K562 (cell line): ENCODE data around the gene JAM2. TPM values are rescaled to one million over a fixed set of nuclear protein-coding genes. Genes with fewer than 3 reads are reported as not detected.

Experiments used
- ATAC-seq: fragments of 200-7000 bp; cut with Tn5 transposase; 3 replicates; pipeline ENCODE4 v1.9.1; 2020; ENCODE audit warnings: moderate library complexity
- BruUV-seq: library from RNA; stranded (reverse); fragments of 400-500 nt; replicated peaks from 2 replicates; lab custom pipeline; 2021; lab: Mats Ljungman, UMichigan
- CTCF ChIA-PET: fragments of 300-600 bp; formaldehyde crosslinking; extraction: SDS; loops from one replicate; lab custom pipeline; 2021; ENCODE audit warnings: low intra/inter-chr PET ratio; lab: Yijun Ruan, JAX
- POLR2A ChIA-PET: fragments of 300-600, 350-650 bp; sonication (Branson Sonifier 250); formaldehyde crosslinking; extraction: SDS; loops from one replicate; lab custom pipeline; 2021; ENCODE audit warnings: antibody characterized with exemption, inconsistent platforms; lab: Yijun Ruan, JAX
- DNase-seq, 4 experiments: peaks; one replicate each; pipeline versions ENCODE4 v3.0.0 to v3.0.0-alpha.2; 2011 to 2018; ENCODE audit warnings: low spot score in 3 of 4, mixed read lengths in 3 of 4; ENCODE audit errors: extremely low read depth in 1 of 4
- FAIRE-seq: peaks from 2 replicates; lab custom pipeline; 2011; peaks lifted over from hg19 to GRCh38; lab: Jason Lieb, UNC
- H2AFZ ChIP-seq: 2 replicates; pipeline ENCODE4 v1.6.0; 2011; ENCODE audit warnings: low read depth, low read length, control low read depth, inconsistent platforms
- H3K27ac ChIP-seq: fragments of 200-600 bp; 3 replicates; pipeline ENCODE4 v1.8.0; 2011; ENCODE audit warnings: low read depth, mild to moderate bottlenecking, control low read depth, inconsistent platforms, low read length, moderate library complexity, mixed read lengths; ENCODE audit errors: extremely low read depth
- H3K27me3 ChIP-seq, 2 experiments: fragments of 300-600 bp in 1 of 2; 2 replicates in 1 of 2; 3 replicates in 1 of 2; pipeline versions ENCODE4 v1.6.0 to v1.8.0; 2011; ENCODE audit warnings: inconsistent platforms in 2 of 2, low read length in 2 of 2, mild to moderate bottlenecking in 1 of 2, mixed read lengths in 1 of 2, moderate library complexity in 1 of 2; ENCODE audit not compliant: control insufficient read depth in 2 of 2, insufficient read depth in 2 of 2
- H3K36me3 ChIP-seq: fragments of 300-600 bp; 3 replicates; pipeline ENCODE4 v1.8.0; 2011; ENCODE audit warnings: mild to moderate bottlenecking, low read length, inconsistent platforms; ENCODE audit not compliant: control insufficient read depth, insufficient read depth
- H3K4me1 ChIP-seq, 2 experiments: fragments of 200-600 bp in 1 of 2; replicated peaks in 1 of 2; 2 replicates in 1 of 2; 3 replicates in 1 of 2; pipeline versions ENCODE4 v1.5.1 to v1.8.0; 2011; ENCODE audit warnings: inconsistent platforms in 2 of 2, low read length in 2 of 2, mild to moderate bottlenecking in 1 of 2, mixed read lengths in 1 of 2, moderate library complexity in 1 of 2; ENCODE audit not compliant: control insufficient read depth in 2 of 2, insufficient read depth in 2 of 2
- H3K4me2 ChIP-seq: 2 replicates; pipeline ENCODE4 v1.6.1; 2011; ENCODE audit warnings: low read length, control low read depth, inconsistent platforms, mixed read lengths; ENCODE audit not compliant: insufficient read depth
- H3K4me3 ChIP-seq: fragments of 200-600 bp; sonication (generic), shearing (Covaris generic); 2 replicates; pipeline ENCODE4 v1.5.1; 2016; ENCODE audit warnings: control low read depth, inconsistent platforms
- H3K79me2 ChIP-seq: fragments of 200-600 bp; 3 replicates; pipeline ENCODE4 v1.8.0; 2011; ENCODE audit warnings: low read length, inconsistent platforms; ENCODE audit not compliant: control insufficient read depth, insufficient read depth
- H3K9ac ChIP-seq, 2 experiments: 2 replicates each; pipeline versions ENCODE4 v1.6.0 to v1.6.1; 2011; ENCODE audit warnings: low read depth in 2 of 2, low read length in 2 of 2, control low read depth in 1 of 2, inconsistent platforms in 1 of 2, mild to moderate bottlenecking in 1 of 2, mixed read lengths in 1 of 2; ENCODE audit not compliant: insufficient read depth in 1 of 2
- H3K9me1 ChIP-seq: one replicate; pipeline ENCODE4 v1.6.0; 2011; ENCODE audit warnings: inconsistent platforms, mild to moderate bottlenecking, low read length, moderate library complexity; ENCODE audit not compliant: control insufficient read depth, insufficient read depth
- H3K9me3 ChIP-seq: replicated peaks from 2 replicates; pipeline ENCODE4 v1.5.1; 2011; ENCODE audit warnings: low read depth, low read length, inconsistent platforms; ENCODE audit not compliant: control insufficient read depth, insufficient read depth
- H4K20me1 ChIP-seq: replicated peaks from 2 replicates; pipeline ENCODE4 v1.6.1; 2011; ENCODE audit warnings: low read length, inconsistent platforms, mixed read lengths; ENCODE audit not compliant: control insufficient read depth, insufficient read depth
- ETV1 ChIP-seq: fragments of 450-650 bp; conservative IDR thresholded peaks from 2 replicates; pipeline ENCODE4 v1.6.1; 2016; ENCODE audit warnings: missing genetic modification characterization, control low read depth, low read depth, missing compliant biosample characterization
- FOXJ3 ChIP-seq: sonication (generic); formaldehyde crosslinking; IDR thresholded peaks from 2 replicates; pipeline ENCODE4 v1.4.0; 2020; ENCODE audit warnings: mild to moderate bottlenecking, missing genetic modification reagents
- GABPA ChIP-seq: fragments of 200-800 bp; sonication (Bioruptor generic); conservative IDR thresholded peaks from 2 replicates; pipeline ENCODE4 v1.6.1; 2016; ENCODE audit warnings: low read depth, missing genetic modification characterization, missing compliant biosample characterization
- HDAC1 ChIP-seq, 2 experiments: fragments of 450-650 bp; IDR thresholded peaks; 2 replicates each; pipeline ENCODE4 v1.6.1; 2016 to 2017; ENCODE audit warnings: inconsistent platforms in 1 of 2, mild to moderate bottlenecking in 1 of 2, moderate library complexity in 1 of 2
- HDGF ChIP-seq: fragments of 450-650 bp; IDR thresholded peaks from 2 replicates; pipeline ENCODE4 v1.6.1; 2016
- LARP7 ChIP-seq: fragments of 450-650 bp; IDR thresholded peaks from 2 replicates; pipeline ENCODE4 v1.6.1; 2016
- MYBL2 ChIP-seq, 2 experiments: fragments of 450-650 bp in 1 of 2; sonication (generic) in 1 of 2; formaldehyde crosslinking in 1 of 2; IDR thresholded peaks; 2 replicates each; pipeline versions ENCODE4 v1.6.1 to v1.8.1; 2017 to 2022; ENCODE audit warnings: borderline replicate concordance in 1 of 2, inconsistent platforms in 1 of 2, low read depth in 1 of 2, mild to moderate bottlenecking in 1 of 2, missing genetic modification reagents in 1 of 2, moderate library complexity in 1 of 2
- NFYB ChIP-seq: IDR thresholded peaks from 2 replicates; pipeline ENCODE4 v1.6.1; 2011; ENCODE audit warnings: mild to moderate bottlenecking, moderate library complexity; ENCODE audit not compliant: insufficient read length; ENCODE audit errors: extremely low read depth
- NR2C1 ChIP-seq, 2 experiments: fragments of 450-650 bp; IDR thresholded peaks; 2 replicates each; pipeline ENCODE4 v1.6.1; 2017; ENCODE audit warnings: mild to moderate bottlenecking in 2 of 2, antibody characterized with exemption in 1 of 2, inconsistent platforms in 1 of 2, missing compliant biosample characterization in 1 of 2, missing genetic modification characterization in 1 of 2
- SMARCA4 ChIP-seq: fragments of 450-650 bp; IDR thresholded peaks from 2 replicates; pipeline ENCODE4 v1.6.1; 2016
- SMARCC2 ChIP-seq: fragments of 450-650 bp; IDR thresholded peaks from 2 replicates; pipeline ENCODE4 v1.6.1; 2017; ENCODE audit warnings: antibody characterized with exemption, moderate library complexity, mild to moderate bottlenecking, low read depth
- TAF15 ChIP-seq: fragments of 200-400 bp; formaldehyde crosslinking; IDR thresholded peaks from 2 replicates; pipeline ENCODE4 v1.6.1; 2017; ENCODE audit warnings: mild to moderate bottlenecking, low read depth, low read length, moderate library complexity
- TBL1XR1 ChIP-seq, 2 experiments: IDR thresholded peaks; 2 replicates each; pipeline ENCODE4 v1.6.1; 2012; ENCODE audit warnings: improper control_type of control experiment in 2 of 2, low read length in 2 of 2, mild to moderate bottlenecking in 1 of 2
- WGBS: fragments of 100-300 bp; shearing (Covaris generic); methylation state at CpG from one replicate; pipeline ENCODE4 v1.1.6; 2016; ENCODE audit warnings: low coverage, mixed read lengths; ENCODE audit not compliant: insufficient coverage; ENCODE audit errors: missing lambda C conversion rate; 5-methylcytosine and 5-hydroxymethylcytosine counted together
- in situ Hi-C: fragments of 300-500 bp; cut with MboI; formaldehyde crosslinking; loops from 4 replicates; pipeline ENCODE4 v1.15.0; 2018; ENCODE audit warnings: inconsistent platforms, mixed read lengths
- intact Hi-C: fragments of 100-400 bp; cut with micrococcal nuclease; formaldehyde crosslinking; loops from 2 replicates; pipeline ENCODE4 v1.14.2; 2022
- polyA plus RNA-seq, 8 experiments: library from polyadenylated mRNA; depleted of rRNA in 4 of 8; stranded (reverse) in 5 of 8; unstranded in 3 of 8; fragments of >200 nt; fragmentation: Nextera tagmentation in 2 of 8; fragmentation: Illumina TruSeq in 1 of 8; extraction: Ambion mirVana in 2 of 8; extraction: Trizol in 1 of 8; gene quantifications; 2 replicates each; pipeline versions ENCODE4 v1.2.1 to v1.2.3, GENCODE V29; 2011 to 2014; ENCODE audit warnings: inconsistent platforms in 1 of 8, missing spikeins in 1 of 8
- total RNA-seq, 7 experiments: library from RNA; depleted of rRNA in 6 of 7; stranded (reverse); fragments of >200 nt in 6 of 7; fragmentation: Illumina TruSeq in 2 of 7; extraction: Trizol in 2 of 7; gene quantifications; 2 replicates each; pipeline versions ENCODE4 v1.2.1 to v1.2.3, GENCODE V29; 2011 to 2021; ENCODE audit warnings: low replicate concordance in 1 of 7
- TF ChIP-seq, protein P1 (sequence below): sonication (generic); formaldehyde crosslinking; IDR thresholded peaks from 2 replicates; pipeline ENCODE4 v1.8.0; 2022; ENCODE audit warnings: mild to moderate bottlenecking, low read depth, missing genetic modification reagents

Gene JAM2
- total and polyA plus RNA-seq, 9 of the 15 experiments (the other 6 are each of a cell fraction or from before 2014, with no cell fraction given) = 0.03 to 0.08 (median 0.07) TPM; not detected in 6

DNA sequence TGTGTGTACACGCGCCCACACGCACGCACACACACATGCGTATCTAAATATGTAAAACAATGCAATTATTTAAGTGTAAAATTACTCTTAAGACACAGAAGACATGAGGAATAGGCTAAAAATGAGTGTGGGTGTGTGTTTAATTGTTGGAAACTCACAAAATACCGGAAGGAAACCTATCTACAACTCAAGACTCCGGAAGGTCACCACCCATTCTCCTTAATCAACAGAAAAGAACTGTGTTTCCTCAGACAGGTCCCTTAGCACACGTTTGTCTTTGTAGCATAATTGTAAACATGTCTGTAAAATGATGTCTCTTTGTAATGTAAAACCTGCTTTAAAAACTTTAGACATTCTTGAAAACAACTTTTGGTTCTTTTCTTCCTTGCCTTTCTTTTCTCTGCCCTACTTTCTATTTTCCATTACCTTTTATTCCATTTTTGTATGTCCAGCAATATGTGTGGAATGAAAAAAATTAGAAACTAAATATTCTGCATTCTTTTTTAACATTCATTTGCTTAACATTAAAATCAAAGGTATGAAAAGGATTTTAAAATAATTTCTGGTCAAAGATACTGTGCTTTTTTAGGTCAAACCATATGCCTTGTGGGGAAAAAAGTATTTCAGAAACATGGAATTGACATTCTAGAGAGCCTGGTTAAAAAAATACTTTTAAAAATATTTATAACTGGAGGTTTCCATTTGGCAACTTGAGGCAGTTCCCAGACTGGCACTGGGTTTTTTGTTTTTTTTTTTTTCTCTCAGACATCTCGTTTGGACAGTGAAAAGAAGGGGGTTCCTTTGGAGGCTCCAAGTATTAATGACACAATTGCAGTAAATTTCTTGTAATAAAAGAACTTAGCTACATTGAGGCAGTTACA, 49.5 kb downstream of the JAM2 start:
- no peak overlapping the region for H3K4me3 ChIP-seq
- TF ChIP-seq SMARCC2 = no peak
- TF ChIP-seq NR2C1 (IDR thresholded peaks at IDR 0.05) = 0 out of 2 replicates have a peak, but pooled peaks have one; percentile 32
- TF ChIP-seq NR2C1 (tag; IDR thresholded peaks at IDR 0.05) = no peak
- TF ChIP-seq GABPA (tag) = peak; percentile 84
- ATAC-seq (peak; percentile 48; the same call in 1 of the 3 replicates), FAIRE-seq (peak; percentile 11), DNase-seq (no peak)
- no peaks in the 10 kb centered on the region for H3K79me2 ChIP-seq
- H3K4me1 ChIP-seq = no peaks in the 10 kb centered on the region
- H3K9me1 ChIP-seq = no peaks in the 10 kb centered on the region
- H3K9ac ChIP-seq = no peak overlapping the region
- H3K9me3 ChIP-seq = no peaks in the 10 kb centered on the region
- in situ Hi-C loops (no loop called here), intact Hi-C loops (no loop called here)
- no peak overlapping the region for H3K4me2 ChIP-seq
- H2AFZ ChIP-seq = peak overlapping the region; percentile 65
- H3K36me3 ChIP-seq = no peaks in the 10 kb centered on the region
- 8% methylated on average over 9 of the region's 9 CpGs for WGBS
- no TSS peak for BruUV-seq
- ChIA-PET POLR2A (no interaction called here), CTCF (no interaction called here)
- no peak overlapping the region for H3K27ac ChIP-seq
- no peaks in the 10 kb centered on the region for H3K27me3 ChIP-seq
- H4K20me1 ChIP-seq = no peaks in the 10 kb centered on the region

DNA sequence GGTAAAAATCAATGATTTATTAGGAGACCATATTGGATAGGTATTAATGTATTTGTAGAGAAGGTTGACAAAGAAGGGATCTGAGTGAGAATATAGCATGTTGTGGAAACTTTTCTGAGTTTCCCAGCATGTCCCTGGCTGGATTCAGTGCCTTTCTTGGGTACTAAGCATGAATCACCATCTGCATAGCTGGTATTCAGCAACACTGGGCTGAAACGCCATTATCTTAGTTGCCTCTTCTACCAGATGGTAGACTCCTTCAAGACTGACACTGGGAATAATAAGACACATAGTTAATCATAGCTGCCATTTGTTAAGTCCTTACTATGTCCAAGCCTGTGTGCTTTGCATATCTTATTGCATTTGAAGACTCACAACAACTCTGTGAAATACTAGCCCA, 50.2 kb downstream of the JAM2 start:
- intact Hi-C loops = no loop called here
- ATAC-seq (no peak), FAIRE-seq (no peak), DNase-seq (no peak)
- no peaks in the 10 kb centered on the region for H3K79me2 ChIP-seq
- H3K9me3 ChIP-seq = no peaks in the 10 kb centered on the region
- H3K9ac ChIP-seq = no peak overlapping the region
- H3K4me3 ChIP-seq = no peak overlapping the region
- 5% methylated on average over 1 of the region's 1 CpG for WGBS
- no peaks in the 10 kb centered on the region for H3K36me3 ChIP-seq
- no peak overlapping the region; the same call in 1 of the 2 replicates for H2AFZ ChIP-seq
- H3K9me1 ChIP-seq = no peaks in the 10 kb centered on the region
- H3K27me3 ChIP-seq = peaks cover 0 to 4% of the 10 kb centered on the region in 2 experiments; a peak in 1 of 5 replicates
- BruUV-seq = no TSS peak
- H4K20me1 ChIP-seq = no peaks in the 10 kb centered on the region
- POLR2A ChIA-PET = no interaction called here
- no peak overlapping the region for H3K4me2 ChIP-seq
- H3K4me1 ChIP-seq = no peaks in the 10 kb centered on the region
- in situ Hi-C loops = no loop called here
- H3K27ac ChIP-seq = no peak overlapping the region
- CTCF ChIA-PET = no interaction called here
- no peak for TF ChIP-seq ETV1 (tag)
- TF ChIP-seq TBL1XR1 (IDR thresholded peaks at IDR 0.05; ENCODE audit: low read length in 2 of 2) = no peak
- TF ChIP-seq NFYB = no peak
- TF ChIP-seq, protein P1, sequence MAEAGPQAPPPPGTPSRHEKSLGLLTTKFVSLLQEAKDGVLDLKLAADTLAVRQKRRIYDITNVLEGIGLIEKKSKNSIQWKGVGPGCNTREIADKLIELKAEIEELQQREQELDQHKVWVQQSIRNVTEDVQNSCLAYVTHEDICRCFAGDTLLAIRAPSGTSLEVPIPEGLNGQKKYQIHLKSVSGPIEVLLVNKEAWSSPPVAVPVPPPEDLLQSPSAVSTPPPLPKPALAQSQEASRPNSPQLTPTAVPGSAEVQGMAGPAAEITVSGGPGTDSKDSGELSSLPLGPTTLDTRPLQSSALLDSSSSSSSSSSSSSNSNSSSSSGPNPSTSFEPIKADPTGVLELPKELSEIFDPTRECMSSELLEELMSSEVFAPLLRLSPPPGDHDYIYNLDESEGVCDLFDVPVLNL (CRISPR knock-in tag) = no peak
- TF ChIP-seq SMARCA4 = no peak
- TF ChIP-seq FOXJ3 (CRISPR knock-in tag) = no peak
- no peak for TF ChIP-seq HDGF
- no peak for TF ChIP-seq HDAC1 (IDR thresholded peaks at IDR 0.05)
- no peak for TF ChIP-seq LARP7
- no peak for TF ChIP-seq MYBL2 (IDR thresholded peaks at IDR 0.05; ENCODE audit: low read depth)
- no peak for TF ChIP-seq MYBL2 (CRISPR knock-in tag; IDR thresholded peaks at IDR 0.05; ENCODE audit: borderline replicate concordance)
- TF ChIP-seq TAF15 = no peak
